ENCODE results near the gene NWD2. TPM values are rescaled to one million over a fixed set of nuclear protein-coding genes. Genes with fewer than 3 reads are reported as not detected.

Gene NWD2
- total RNA-seq, 1 experiment from 2014 or later: not detected

- Histone ChIP-seq H3K27me3 (replicated peaks; ENCODE audit: insufficient read depth, low read depth, low read length, poor library complexity) (peaks cover 7% of the 10 kb centered on the region), H3K4me3 (ENCODE audit: low read depth, low read length, poor library complexity, severe bottlenecking) (no peak overlapping the region), H3K27ac (ENCODE audit: low read depth, low read length, poor library complexity, severe bottlenecking) (no peak overlapping the region), H3K4me1 (ENCODE audit: insufficient read depth, low read length, poor library complexity, severe bottlenecking) (no peaks in the 10 kb centered on the region), H3K36me3 (ENCODE audit: insufficient read depth, low read length, poor library complexity, severe bottlenecking) (no peaks in the 10 kb centered on the region), H3K9me3 (ENCODE audit: low read depth, low read length, poor library complexity, severe bottlenecking) (no peaks in the 10 kb centered on the region)
- POLR2A ChIA-PET (ENCODE audit: low non-redundant PET): no interaction called here
- no TSS peak for BruUV-seq (replicated peaks)
- CTCF ChIA-PET: no interaction called here
- intact Hi-C loops (cut with micrococcal nuclease; ENCODE audit: unreplicated experiment): no loop called here
- DNase-seq (ENCODE audit: low spot score): no peak
- TF ChIP-seq CTCF (conservative IDR thresholded peaks at IDR 0.05; ENCODE audit: low read depth, low read length) (no peak), EZH2 (IDR thresholded peaks at IDR 0.05; ENCODE audit: borderline replicate concordance, low read depth, low read length, poor library complexity, severe bottlenecking) (no peak)
Measured at GRCh38 chr4:37220685-37221084, 23.9 kb upstream of the NWD2 start.

- H3K4me3 ChIP-seq (ENCODE audit: low read depth, low read length, poor library complexity, severe bottlenecking): no peak overlapping the region
- no peak for TF ChIP-seq CTCF (conservative IDR thresholded peaks at IDR 0.05; ENCODE audit: low read depth, low read length)
- no peak for TF ChIP-seq EZH2 (IDR thresholded peaks at IDR 0.05; ENCODE audit: borderline replicate concordance, low read depth, low read length, poor library complexity, severe bottlenecking)
- H3K36me3 ChIP-seq (ENCODE audit: insufficient read depth, low read length, poor library complexity, severe bottlenecking): no peaks in the 10 kb centered on the region
- DNase-seq (ENCODE audit: low spot score): no peak
- H3K9me3 ChIP-seq (ENCODE audit: low read depth, low read length, poor library complexity, severe bottlenecking): no peaks in the 10 kb centered on the region
- H3K27me3 ChIP-seq (replicated peaks; ENCODE audit: insufficient read depth, low read depth, low read length, poor library complexity): peaks cover 7% of the 10 kb centered on the region
- intact Hi-C loops (cut with micrococcal nuclease; ENCODE audit: unreplicated experiment): no loop called here
- H3K4me1 ChIP-seq (ENCODE audit: insufficient read depth, low read length, poor library complexity, severe bottlenecking): no peaks in the 10 kb centered on the region
- ChIA-PET POLR2A (ENCODE audit: low non-redundant PET) (no interaction called here), CTCF (no interaction called here)
- no TSS peak for BruUV-seq (replicated peaks)
- H3K27ac ChIP-seq (ENCODE audit: low read depth, low read length, poor library complexity, severe bottlenecking): no peak overlapping the region
Measured at GRCh38 chr4:37223732-37224131, 20.8 kb upstream of the NWD2 start.

GRCh38 chr4:37224854-37225253 lies 19.7 kb upstream of the NWD2 start:
- Histone ChIP-seq H3K27ac (ENCODE audit: low read depth, low read length, poor library complexity, severe bottlenecking) (no peak overlapping the region), H3K4me3 (ENCODE audit: low read depth, low read length, poor library complexity, severe bottlenecking) (no peak overlapping the region), H3K36me3 (ENCODE audit: insufficient read depth, low read length, poor library complexity, severe bottlenecking) (no peaks in the 10 kb centered on the region), H3K9me3 (ENCODE audit: low read depth, low read length, poor library complexity, severe bottlenecking) (no peaks in the 10 kb centered on the region), H3K27me3 (replicated peaks; ENCODE audit: insufficient read depth, low read depth, low read length, poor library complexity) (peaks cover 7% of the 10 kb centered on the region), H3K4me1 (ENCODE audit: insufficient read depth, low read length, poor library complexity, severe bottlenecking) (no peaks in the 10 kb centered on the region)
- POLR2A ChIA-PET (ENCODE audit: low non-redundant PET): no interaction called here
- no peak for DNase-seq (ENCODE audit: low spot score)
- TF ChIP-seq CTCF (conservative IDR thresholded peaks at IDR 0.05; ENCODE audit: low read depth, low read length): no peak
- TF ChIP-seq EZH2 (IDR thresholded peaks at IDR 0.05; ENCODE audit: borderline replicate concordance, low read depth, low read length, poor library complexity, severe bottlenecking): no peak
- BruUV-seq (replicated peaks): no TSS peak
- intact Hi-C loops (cut with micrococcal nuclease; ENCODE audit: unreplicated experiment): no loop called here
- CTCF ChIA-PET: no interaction called here
